Ishikawa (cell line): ENCODE measurements around the gene ITLN1.

Experiments
- CREB1 ChIP-seq: IDR thresholded peaks from 2 replicates; pipeline ENCODE4 v1.6.1; 2012; ENCODE audit warnings: low read depth
- NFIC ChIP-seq: IDR thresholded peaks from 2 replicates; pipeline ENCODE4 v1.6.1; 2012
- RAD21 ChIP-seq: IDR thresholded peaks from 2 replicates; pipeline ENCODE4 v1.6.1; 2012; ENCODE audit warnings: low read depth
- TAF1 ChIP-seq: IDR thresholded peaks from 2 replicates; pipeline ENCODE4 v1.6.1; 2012; ENCODE audit warnings: low read depth, mild to moderate bottlenecking
- TEAD4 ChIP-seq: IDR thresholded peaks from 2 replicates; pipeline ENCODE4 v1.6.1; 2012
- YY1 ChIP-seq: IDR thresholded peaks from 2 replicates; pipeline ENCODE4 v1.6.1; 2012; ENCODE audit warnings: low read depth
- TF ChIP-seq, protein P1 (sequence below): IDR thresholded peaks from 2 replicates; pipeline ENCODE4 v1.6.1; 2012

DNA sequence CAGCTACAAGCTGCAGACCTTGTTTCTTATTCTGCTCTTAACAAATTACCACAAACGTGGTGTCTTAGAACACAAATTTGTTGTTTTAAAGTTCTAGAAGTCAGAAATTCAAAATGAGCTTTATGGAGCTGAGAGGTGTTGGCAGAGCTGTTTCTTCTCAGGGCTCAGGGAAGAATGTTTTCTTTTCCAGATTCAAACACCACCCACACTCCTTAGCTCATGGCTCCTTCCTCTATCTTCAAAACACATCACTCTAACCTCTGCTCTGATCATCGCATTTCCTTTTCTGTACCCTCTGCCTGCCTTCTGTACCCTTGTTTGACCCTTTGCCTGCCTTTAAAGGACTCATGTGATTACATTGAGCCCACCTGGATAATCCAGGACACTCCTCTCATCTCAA is 26.9 kb upstream of the ITLN1 start:
- TF ChIP-seq NFIC (no peak), YY1 (no peak), TEAD4 (no peak), TAF1 (no peak), RAD21 (no peak), CREB1 (no peak)
- TF ChIP-seq, protein P1, sequence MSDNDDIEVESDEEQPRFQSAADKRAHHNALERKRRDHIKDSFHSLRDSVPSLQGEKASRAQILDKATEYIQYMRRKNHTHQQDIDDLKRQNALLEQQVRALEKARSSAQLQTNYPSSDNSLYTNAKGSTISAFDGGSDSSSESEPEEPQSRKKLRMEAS: no peak
